GM03348 (cell line): ENCODE data around the gene PTK6.
"Not testable (repeated sequence)": the region's sequence is repeated elsewhere in the genome, so short reads cannot be mapped to it uniquely, and the experiment has no call there.

Experiments used
- DNase-seq: peaks from one replicate; pipeline ENCODE4 v3.0.0; 2012; ENCODE audit warnings: low spot score

PTK6 gene

DNA sequence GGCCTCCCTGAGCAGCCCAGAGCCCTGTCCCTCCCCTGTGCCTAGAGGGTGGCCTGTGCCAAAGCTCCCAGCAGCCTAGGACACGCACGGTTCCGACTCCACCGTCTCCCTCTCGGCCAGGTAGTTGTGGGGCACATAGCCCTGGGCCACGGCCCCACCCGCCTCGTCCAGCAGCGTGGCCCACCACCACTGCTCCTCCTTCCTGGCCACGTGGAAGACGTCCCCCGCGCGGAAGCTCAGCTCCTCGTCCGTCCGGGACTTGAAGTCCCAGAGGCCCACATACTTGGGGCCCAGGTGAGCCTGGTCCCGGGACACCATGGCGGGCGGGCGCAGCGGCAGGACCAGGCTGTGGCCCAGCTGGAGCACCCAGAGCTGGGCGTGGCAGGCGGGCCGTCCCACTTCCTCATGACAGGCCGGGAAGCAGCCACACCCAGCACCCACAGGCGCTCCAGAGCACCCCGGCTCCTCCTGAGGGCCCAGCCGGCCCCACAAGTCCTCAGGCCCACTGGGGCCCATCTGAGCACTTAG is at the start of gene PTK6:
TSS of gene PTK6 (minus strand) at position 380 of the 528 bp plus-strand sequence. CDS start at position 318, 62 bp downstream.
- no peak for DNase-seq

DNA sequence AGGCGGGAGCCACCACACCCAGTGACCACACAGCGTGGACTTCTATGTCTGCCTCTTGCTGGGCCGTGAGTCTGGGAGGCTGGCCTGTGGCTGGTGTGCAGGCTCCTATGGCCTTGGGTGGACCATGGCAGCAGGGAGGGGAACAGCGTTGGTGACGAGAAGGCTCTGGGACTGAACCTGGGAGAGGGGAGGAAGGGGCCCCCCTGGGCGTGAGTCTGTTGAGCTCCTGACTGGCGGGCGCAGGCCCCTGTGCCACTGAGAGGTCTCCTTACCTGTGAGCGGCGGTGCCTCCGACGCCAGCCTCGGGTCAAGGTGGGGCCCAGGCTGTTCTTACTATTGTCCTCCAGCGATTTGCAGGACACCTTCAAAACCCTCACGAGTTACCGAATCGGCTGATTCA is 49.6 kb upstream of the PTK6 start:
- no peak for DNase-seq

DNA sequence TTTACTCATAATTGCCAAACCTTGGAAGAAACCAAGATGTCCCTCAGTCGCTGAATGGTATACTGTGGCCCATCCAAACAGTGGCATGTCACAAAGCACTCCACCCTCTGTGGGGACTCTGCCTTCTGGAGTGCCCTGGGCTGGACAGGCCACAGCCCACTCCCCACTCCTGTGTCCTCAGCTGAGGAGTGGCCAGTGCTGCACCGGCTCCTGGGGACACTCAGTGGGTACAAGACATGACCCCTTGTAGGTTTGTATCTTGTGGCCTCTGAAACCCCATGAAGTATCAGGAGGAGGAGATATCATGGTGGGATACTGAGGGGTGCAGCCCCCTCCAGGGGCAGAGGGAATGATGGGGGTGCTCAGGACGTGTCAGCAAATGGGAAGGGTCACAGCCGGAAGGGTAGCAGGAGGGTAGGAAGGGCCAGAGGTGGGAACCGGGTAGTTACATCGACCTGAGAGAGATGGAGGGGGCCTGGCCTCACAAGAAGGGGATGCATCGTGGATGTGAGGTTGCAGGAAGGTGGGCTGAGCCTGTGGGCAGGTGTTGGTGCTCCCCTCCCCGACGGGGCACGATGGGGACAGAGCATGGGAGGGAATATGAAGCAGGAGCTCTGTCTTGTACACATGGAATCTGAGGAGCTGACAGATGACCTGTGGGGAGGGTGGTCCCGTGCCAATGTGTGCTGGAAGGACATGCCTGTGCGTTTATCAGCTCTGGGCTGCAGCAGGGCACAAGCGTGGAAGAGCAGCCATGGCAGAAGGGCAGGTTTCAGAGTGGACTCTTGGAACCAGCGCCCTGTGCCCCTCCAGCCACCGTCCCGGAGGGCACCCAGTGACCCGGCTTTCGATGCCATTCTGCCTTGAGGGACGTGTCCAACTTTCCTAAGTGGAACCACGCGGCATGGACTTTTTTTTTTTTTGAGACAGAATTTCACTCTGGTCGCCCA is 48.7 kb upstream of the PTK6 start:
- DNase-seq, result no peak

DNA sequence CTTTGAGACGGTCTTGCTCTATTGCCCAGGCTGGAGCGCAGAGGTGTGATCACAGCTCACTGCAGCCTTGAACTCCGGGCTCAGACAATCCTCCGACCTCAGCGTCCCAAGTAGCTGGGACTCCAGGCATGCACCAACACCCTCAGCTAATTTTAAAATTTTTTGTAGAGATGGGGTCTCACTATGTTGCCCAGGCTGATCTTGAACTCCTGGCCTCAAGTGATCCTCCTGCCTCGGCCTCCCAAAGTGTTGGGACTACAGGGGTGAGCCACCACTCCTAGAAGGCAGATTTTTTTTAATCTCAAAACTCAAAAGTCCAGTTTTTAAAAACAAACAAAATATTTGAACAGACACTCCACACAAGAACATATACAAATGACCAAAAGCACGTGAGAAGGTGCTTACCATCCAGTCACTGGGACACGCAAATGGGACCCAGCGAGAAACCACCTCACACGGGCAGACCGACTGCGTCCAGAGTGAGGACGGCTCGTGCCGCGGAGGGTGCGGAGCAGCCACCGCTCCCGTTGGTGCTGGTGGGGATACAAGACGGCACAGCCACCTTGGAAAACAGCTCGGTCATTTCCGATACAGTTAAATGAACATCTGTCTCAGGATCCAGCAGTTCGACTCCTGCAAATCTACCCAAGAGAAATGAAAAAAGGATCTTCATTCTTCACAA is 45.3 kb upstream of the PTK6 start:
- DNase-seq, result no peak

DNA sequence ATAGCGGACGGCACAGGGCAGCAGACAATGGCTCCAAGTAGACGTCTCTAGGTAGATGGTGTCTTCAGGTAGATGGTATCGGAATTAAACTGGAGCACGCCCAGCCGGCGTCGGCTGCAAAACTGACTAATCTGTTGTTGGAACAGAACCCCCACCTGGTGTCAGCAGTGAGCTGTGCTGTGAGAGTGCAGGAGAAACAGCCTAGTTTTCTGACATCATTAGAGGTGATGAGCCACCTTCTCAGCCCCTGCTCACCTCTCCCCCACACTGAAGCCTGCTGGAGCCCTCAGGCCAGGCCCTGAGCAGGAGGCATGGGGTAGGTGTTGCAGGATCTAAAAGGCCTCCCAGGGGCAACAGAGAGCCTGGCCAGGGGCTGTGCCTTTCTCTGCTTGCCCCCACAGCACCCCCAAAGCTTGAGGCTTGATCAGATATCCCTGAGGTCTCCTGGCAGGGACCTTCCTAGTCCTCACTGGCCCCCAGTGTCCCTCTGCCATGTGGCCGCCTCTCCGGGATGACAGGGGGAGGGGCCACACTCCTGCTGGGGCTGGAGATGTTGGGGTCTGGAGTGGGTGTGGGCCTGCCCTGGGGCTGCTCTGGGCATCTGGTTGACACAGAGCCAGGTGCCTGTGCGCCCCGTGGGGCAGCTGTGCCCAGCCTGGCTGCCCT is 43.8 kb upstream of the PTK6 start:
- DNase-seq, result peak; percentile 29

DNA sequence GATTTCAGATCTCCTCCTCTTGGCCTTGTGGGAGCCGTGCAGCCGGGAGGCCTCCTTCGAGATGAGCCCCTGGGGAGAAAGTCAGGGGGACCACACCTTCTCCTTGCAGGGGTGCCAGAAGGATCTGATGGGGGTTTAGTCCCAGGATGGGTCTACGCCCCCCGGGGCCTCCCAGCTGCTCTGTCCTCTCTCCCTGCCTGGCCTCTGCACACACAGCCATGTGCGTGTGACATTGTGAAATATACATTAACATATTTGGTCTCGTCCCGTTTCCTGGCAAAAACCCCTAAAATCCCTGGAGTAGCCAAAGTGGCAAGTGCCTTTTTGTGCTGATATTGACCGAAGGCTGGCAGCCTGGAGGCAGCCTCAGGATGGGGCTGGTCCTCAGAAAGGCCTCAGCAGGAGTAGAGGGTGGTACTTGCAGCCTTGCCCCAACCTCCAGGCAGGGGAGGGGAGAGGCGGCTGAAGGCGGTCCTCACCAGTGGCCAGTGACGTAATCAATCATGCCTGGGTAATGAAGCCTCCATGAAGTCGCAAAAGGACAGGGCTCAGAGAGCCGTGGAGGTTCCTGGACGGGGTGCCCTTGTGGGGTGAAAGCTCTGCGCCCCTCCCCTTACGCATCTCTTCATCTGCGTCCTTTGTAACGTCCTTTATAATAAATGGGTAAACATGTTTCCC is 42.0 kb upstream of the PTK6 start:
- DNase-seq, result no peak

DNA sequence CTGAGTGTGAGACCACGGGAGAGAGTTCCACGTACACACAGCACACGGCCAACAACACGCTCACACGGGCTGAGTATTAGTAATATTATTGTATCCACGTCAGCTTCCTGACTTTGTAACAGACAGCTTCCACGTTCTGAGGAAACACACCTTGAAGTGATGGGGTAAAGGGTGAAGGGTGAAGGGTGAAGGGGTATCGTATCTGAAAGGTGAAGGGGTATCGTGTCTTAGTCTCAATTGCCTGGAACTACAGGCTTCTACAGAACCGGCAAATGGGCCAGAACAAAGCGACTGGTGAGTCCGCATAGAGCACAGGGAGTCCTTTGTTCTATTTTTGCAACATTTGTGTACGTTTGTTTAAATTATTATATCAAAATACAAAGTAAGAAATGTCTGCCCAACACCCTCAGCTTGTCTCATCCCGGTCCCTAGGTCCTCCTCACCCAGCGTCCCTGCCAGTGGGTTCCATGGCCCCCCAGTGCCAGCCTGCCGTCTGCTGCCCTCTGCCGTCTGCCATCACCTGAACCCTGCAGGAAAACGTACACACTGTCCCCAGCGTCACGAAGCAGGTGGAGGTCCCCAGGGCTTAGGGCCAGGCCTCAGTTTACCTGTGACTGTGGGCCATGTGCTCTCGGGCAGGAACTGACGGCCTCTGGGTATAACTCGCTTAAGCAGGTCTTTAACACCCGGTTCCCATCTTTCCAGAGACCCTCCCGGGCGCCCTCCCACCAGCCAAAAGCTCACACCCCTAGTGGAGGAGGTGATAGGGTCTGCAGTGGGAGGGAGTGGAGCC is 41.2 kb upstream of the PTK6 start:
- no peak for DNase-seq

DNA sequence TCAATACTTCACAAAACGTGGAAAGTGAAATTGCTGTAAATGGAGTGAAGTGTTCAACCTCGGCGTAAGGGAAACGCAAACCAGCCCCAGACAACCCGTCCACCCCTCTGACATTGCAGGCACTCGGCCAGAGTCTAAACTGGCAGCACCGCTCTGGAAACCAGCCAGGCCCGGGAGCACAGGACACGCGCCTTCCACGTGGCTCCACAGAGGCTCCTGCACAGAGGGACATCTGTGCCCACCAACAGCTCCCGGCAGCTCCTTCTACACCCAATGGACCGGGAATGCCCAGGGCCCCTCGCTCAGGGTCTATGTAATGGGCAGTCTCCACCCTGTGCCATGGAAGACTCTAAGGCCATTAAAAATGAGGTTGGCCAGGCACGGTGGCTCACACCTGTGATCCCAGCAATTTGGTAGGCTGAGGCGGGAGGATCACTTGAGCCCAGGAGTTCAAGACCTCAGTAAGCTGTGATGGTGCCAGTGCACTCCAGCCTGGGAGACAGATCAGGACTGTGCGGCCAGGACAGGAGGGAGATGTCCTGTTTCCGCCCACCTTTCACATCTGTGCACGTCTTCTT is 40.2 kb upstream of the PTK6 start:
- no peak for DNase-seq

DNA sequence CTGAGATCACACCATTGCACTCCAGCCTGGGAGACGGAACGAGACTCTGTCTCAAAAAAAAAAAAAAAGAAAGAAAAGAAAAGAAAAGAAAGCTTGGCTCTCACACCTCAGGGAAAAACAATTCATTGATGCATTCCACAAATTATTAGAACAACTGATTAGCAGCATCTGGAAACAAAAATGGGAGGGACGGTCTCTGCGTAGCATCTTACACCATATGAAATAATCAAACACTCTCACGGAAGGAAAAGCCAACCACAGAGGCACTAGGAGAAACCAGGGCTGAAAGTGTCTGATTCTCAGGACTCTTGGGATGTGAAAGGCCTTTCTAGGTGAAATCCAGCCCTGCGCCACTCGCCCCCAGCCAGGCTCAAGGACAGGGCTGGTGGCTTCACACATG is 39.1 kb upstream of the PTK6 start:
- peak; percentile 36 for DNase-seq

DNA sequence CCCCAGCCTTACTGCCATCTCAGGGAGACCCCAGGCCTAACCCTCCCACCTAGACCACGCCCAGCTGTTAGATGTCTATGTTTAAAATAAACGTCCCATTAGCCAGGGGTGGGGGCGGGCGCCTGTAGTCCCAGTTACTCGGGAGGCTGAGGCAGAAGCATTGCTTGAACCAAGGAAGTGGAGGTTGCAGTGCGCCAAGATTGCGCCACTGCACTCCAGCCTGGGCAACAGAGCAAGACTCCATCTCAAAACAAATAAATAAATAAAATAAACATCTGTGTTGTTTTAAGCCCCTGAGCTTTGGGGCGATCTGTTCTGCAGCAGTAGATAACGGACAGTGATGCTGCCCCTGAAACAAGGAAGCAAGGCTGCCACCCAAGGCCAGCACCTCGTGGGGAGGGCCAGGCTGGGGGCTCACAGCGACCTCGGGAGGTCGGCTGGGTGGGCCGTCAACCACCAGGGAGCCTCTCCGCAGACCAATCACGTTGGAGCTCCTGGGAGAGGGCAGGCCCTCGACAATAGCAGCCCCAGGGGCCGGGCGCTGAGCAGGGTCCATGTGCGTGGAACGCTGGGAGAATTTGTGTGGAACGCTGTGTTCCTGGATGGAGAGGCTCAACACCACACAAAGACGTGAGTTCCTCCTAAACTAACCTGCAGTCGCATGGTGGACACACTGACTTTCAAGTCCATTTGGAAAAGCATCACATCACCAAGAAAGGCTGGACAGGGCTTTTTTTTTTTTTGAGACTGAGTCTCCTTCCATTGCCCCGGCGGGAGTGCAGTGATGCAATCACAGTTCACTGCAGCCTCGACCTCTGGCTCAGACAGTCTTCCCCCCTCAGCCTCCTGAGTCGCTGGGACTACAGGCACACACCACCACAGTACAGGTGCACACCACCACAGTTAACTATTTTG is 37.9 kb upstream of the PTK6 start:
- DNase-seq, result no peak

DNA sequence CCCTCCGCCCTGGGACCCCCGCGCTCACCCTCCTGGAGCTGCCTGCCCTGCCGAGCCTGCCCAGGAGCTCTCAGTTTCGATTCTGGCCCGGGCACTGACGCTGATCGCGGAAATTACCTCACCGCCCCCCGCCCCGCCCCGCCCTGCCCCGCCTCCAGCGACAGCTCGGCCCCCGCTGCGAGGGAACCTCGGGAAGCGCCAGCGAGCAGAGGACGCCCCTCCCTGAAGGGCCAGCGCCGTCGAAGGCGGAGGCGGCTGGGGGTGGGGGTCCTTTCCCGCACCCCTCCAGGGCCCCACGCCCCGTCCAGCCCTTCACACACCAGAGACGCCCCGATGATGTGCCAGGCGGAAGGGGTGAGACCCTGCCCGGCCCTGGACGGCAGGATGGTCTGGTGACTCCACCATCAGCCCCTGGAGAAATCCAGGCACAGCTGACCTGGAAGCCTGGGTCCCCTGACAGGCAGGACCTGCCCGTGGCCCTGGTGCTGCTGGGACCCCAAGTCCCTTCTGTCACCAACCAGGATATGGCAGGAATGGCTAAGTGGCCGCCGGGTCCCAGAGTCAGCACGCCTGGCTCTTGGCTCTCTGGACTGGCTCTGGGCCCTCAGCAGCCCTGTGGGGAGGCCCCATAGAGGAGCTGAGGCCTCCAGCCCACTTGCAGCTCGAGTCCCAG is 37.1 kb upstream of the PTK6 start, which contains the start of gene HELZ2:
TSS of gene HELZ2 (minus strand) at position 84 of the 673 bp plus-strand sequence. CDS start 1,854 bp downstream, outside the sequence.
- DNase-seq, result peak; percentile 96

DNA sequence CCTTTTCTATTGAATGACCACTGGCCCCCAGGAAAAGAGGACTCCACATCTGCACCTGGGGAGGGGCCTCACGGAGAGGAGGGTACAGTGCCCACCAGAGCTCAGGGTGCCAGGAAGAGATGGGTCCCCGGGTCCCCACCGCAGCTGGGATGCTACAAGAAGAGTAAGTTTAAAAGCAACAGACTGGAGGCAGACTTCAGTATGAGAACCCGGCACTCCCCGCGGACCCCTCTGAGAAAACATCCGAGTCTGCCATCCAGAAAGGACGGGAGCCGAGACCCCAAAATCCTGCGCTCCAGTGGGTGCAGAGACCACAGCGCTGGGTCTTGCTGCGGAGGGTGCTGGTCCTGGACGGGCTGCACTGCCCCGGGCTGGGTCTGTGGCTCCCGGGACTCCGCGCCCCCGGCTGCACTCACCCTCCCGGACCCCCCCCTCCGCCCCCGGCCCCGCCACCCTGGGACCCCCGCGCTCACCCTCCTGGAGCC is 36.5 kb upstream of the PTK6 start:
- no peak for DNase-seq

DNA sequence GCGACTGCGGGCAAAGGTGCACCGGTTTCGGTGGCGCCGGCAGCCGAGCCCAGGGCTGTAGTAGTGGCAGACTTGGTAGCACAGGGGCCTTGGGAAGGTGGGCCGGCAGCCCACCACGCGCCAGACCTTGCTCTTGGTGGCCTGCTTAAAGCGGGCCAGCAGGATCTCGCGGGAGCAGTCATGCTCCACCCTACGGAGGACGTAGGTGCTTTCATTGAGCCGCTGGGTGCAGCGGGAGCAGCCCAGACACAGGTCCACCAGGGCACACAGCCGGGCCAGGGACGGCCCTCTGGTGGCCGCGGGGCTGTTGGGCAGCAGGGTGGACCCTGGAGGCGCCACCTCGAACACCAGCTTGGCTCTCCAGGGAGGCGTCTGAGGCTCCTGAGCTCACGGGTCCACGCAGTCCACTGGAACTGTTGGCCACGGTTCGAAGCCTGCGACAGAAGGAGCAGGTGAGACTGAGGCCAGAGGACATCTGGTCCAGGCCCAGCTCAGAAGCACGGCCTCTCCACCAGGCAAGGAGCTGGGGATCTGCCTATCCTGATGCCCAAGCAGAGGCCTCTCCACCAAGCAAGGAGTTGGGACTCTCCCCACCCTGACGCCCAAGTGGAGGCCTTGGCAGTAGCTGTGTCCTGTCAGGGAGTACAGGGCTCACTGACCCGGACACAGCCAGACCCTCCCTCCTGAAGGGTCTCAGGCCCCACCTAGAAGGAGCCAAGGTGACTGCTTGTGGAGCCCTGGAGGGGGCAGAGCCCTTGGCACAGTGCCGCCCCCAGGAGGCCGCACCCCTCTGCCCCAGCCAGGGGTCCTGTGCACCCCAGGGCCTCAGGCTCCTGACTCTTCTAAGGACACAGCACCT is 35.8 kb upstream of the PTK6 start:
- DNase-seq, result no peak

DNA sequence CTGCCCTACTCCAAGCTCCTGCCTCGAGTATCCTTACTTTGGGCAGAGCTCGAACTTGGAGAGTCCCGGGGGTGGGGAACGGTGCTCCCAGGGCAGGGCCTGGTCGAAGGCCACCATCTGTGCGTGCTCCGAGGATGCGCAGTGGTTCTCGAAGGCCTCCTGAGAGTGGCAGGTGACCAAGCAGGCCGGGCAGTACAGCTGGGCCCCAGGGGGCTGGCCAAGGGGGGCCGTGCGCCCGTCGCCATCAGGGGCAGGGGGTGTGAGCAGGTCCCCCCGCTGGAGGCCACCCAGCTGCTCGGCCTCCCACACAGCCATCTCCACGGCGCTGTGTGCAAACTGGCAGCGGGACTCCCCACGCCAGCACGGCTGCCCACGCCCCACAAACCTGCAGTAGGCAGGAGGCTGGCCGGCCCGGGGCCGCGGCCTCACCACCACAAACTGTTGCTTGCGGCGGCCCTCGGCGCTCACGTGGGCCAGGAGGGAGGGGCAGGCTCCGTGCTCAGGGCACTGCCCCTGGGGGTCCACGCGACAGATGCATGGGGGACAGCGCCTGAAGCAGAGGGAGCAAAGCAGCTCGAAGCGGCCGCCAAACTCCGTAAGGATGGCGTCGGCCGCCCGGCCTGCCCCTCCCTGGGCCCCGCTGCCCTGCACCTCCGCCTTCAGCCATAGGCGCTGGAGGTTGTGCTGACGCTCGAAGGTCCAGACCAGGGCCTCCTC is 35.1 kb upstream of the PTK6 start:
- no peak for DNase-seq

DNA sequence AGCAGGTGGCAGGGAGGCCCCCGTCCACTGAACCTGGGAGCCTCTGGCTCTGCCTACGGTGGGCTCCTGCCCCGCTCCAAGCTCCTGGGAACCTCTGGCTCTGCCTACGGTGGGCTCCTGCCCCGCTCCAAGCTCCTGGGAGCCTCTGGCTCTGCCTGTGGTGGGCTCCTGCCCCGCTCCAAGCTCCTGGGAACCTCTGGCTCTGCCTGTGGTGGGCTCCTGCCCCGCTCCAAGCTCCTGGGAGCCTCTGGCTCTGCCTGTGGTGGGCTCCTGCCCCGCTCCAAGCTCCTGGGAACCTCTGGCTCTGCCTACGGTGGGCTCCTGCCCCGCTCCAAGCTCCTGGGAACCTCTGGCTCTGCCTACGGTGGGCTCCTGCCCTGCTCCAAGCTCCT is 33.9 kb upstream of the PTK6 start:
- DNase-seq, result not testable (repeated sequence)

DNA sequence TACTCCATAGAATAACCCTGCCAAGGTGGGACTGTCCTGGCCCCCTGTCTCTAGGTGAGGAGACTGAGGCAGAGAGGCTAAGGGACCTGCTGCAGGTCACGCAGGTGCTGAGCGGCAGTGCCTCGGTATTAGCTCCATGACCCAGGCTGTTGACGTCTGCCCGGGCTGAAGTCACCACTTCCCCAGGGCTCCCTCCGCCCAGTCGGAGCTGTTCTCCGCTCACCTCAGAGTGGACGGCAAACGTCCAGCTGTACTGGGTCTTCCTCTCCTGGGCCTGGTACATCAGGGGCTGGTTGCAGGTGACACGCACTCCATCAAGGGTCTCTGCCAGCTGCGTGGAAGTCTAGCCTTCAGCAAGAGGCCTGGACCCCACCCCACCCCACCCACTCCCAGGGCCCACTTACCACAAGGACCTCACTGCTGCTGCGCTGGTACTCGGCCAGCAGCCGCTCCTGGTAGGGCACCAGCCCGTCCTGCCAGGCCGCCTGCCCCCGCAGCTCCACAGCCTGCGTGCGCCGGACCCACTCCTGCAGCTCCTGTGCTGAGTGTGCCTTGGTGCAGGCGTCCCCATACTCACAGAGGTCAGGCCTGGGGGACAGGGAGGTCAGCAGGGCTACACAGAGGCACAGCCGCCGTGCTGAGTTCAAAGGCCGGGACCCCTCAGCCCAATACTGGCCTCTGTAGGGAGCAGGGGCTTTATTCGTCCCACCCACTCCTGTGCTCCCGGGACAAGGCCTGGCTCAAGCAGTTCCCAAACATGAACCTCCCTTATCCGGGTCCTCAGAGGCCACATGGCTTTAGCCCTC is 33.3 kb upstream of the PTK6 start:
- DNase-seq, result no peak
